ENCODE results near the gene HSP90AA1. TPM values are rescaled to one million over a fixed set of nuclear protein-coding genes. Genes with fewer than 3 reads are reported as not detected.
A peak's percentile ranks its signal among the peaks of the same experiment; 100 is the strongest.

Gene HSP90AA1
- total and polyA plus RNA-seq, 2 experiments from 2014 or later, result 1,401 to 2,107 TPM

- Mint-ChIP-seq H3K36me3 (ENCODE audit: low read depth) (peaks cover 78% of the 10 kb centered on the region), H3K4me3 (no peak overlapping the region)
These were observed 40.2 kb downstream of the HSP90AA1 start for GRCh38 chr14:102046337-102047278.

More at GRCh38 chr14:102046337-102047278, 40.2 kb downstream of the HSP90AA1 start:
- no peak overlapping the region for H2AFZ ChIP-seq
- no peaks in the 10 kb centered on the region for H3K79me2 ChIP-seq (replicated peaks; ENCODE audit: insufficient read depth)
- peak; percentile 93 for DNase-seq (ENCODE audit: low spot score)
- peak; percentile 97 for ATAC-seq
- peaks cover 25% of the 10 kb centered on the region for H3K36me3 ChIP-seq (ENCODE audit: insufficient read depth)
- H3K27me3 Mint-ChIP-seq (ENCODE audit: insufficient read depth, low read depth, poor library complexity), result peaks cover 13% of the 10 kb centered on the region
- no peak overlapping the region for H3K4me2 ChIP-seq
- 0 out of 2 replicates have a peak, but pooled peaks cover 11% of the 10 kb centered on the region for H3F3A ChIP-seq (replicated peaks; ENCODE audit: low read depth)
- H3K27ac ChIP-seq (ENCODE audit: low read depth), result no peak overlapping the region
- H3K9me3 Mint-ChIP-seq, result no peaks in the 10 kb centered on the region; the same call in 2 of the 3 replicates
- no peaks in the 10 kb centered on the region for H3K27me3 ChIP-seq (ENCODE audit: insufficient read depth)
- H4K20me1 ChIP-seq (replicated peaks; ENCODE audit: insufficient read depth), result peaks cover 6% of the 10 kb centered on the region
- no peak overlapping the region for H3K27ac Mint-ChIP-seq
- H3K4me3 ChIP-seq, result no peak overlapping the region
- no peaks in the 10 kb centered on the region for H3K9me2 ChIP-seq (ENCODE audit: insufficient read depth)
- TF ChIP-seq ZNF114 (CRISPR knock-in tag; IDR thresholded peaks at IDR 0.05), result no peak
- TF ChIP-seq, protein P1, sequence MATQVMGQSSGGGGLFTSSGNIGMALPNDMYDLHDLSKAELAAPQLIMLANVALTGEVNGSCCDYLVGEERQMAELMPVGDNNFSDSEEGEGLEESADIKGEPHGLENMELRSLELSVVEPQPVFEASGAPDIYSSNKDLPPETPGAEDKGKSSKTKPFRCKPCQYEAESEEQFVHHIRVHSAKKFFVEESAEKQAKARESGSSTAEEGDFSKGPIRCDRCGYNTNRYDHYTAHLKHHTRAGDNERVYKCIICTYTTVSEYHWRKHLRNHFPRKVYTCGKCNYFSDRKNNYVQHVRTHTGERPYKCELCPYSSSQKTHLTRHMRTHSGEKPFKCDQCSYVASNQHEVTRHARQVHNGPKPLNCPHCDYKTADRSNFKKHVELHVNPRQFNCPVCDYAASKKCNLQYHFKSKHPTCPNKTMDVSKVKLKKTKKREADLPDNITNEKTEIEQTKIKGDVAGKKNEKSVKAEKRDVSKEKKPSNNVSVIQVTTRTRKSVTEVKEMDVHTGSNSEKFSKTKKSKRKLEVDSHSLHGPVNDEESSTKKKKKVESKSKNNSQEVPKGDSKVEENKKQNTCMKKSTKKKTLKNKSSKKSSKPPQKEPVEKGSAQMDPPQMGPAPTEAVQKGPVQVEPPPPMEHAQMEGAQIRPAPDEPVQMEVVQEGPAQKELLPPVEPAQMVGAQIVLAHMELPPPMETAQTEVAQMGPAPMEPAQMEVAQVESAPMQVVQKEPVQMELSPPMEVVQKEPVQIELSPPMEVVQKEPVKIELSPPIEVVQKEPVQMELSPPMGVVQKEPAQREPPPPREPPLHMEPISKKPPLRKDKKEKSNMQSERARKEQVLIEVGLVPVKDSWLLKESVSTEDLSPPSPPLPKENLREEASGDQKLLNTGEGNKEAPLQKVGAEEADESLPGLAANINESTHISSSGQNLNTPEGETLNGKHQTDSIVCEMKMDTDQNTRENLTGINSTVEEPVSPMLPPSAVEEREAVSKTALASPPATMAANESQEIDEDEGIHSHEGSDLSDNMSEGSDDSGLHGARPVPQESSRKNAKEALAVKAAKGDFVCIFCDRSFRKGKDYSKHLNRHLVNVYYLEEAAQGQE (IDR thresholded peaks at IDR 0.05; ENCODE audit: unreplicated experiment), result no peak
- no peak for TF ChIP-seq ZNF462 (CRISPR knock-in tag; IDR thresholded peaks at IDR 0.05)
- no peak for TF ChIP-seq POLR2AphosphoS5 (IDR thresholded peaks at IDR 0.05; ENCODE audit: low read depth)
- no peak for TF ChIP-seq EZH2 (IDR thresholded peaks at IDR 0.05; ENCODE audit: low read depth, unreplicated experiment)
- no peak for TF ChIP-seq NANOG (IDR thresholded peaks at IDR 0.05; ENCODE audit: borderline replicate concordance)
- peak; percentile 51 to 92 for TF ChIP-seq CTCF (conservative IDR thresholded peaks at IDR 0.05; ENCODE audit: low read depth in 2 of 2)
- TF ChIP-seq, protein P2, sequence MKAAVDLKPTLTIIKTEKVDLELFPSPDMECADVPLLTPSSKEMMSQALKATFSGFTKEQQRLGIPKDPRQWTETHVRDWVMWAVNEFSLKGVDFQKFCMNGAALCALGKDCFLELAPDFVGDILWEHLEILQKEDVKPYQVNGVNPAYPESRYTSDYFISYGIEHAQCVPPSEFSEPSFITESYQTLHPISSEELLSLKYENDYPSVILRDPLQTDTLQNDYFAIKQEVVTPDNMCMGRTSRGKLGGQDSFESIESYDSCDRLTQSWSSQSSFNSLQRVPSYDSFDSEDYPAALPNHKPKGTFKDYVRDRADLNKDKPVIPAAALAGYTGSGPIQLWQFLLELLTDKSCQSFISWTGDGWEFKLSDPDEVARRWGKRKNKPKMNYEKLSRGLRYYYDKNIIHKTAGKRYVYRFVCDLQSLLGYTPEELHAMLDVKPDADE (IDR thresholded peaks at IDR 0.05), result no peak
- TF ChIP-seq STAT1 (IDR thresholded peaks at IDR 0.05; ENCODE audit: unreplicated experiment), result no peak
- TF ChIP-seq CREB1 (CRISPR knock-in tag; IDR thresholded peaks at IDR 0.05; ENCODE audit: low read depth), result peak; percentile 26; the same call in 1 of the 2 replicates
- TF ChIP-seq JUNB (IDR thresholded peaks at IDR 0.05; ENCODE audit: unreplicated experiment), result no peak
- no peak for TF ChIP-seq ZNF331 (CRISPR knock-in tag; IDR thresholded peaks at IDR 0.05; ENCODE audit: low read depth)
- TF ChIP-seq EZH2phosphoT487 (IDR thresholded peaks at IDR 0.05; ENCODE audit: unreplicated experiment), result no peak
- H3K4me1 ChIP-seq (ENCODE audit: insufficient read depth), result no peaks in the 10 kb centered on the region
- H3K4me1 Mint-ChIP-seq, result peaks cover 4% of the 10 kb centered on the region; the same call in 1 of the 3 replicates

All from GM23338 (cell line).